CD14-positive monocyte (primary cell): ENCODE data around the gene SELPLG. TPM values are rescaled to one million over a fixed set of nuclear protein-coding genes. Genes with fewer than 3 reads are reported as not detected.
A peak's percentile ranks its signal among the peaks of the same experiment; 100 is the strongest.

Source experiments
- DNase-seq, 3 donors: peaks; one replicate each; pipeline ENCODE4 v3.0.0-alpha.2; 2011 to 2022
- H2AFZ ChIP-seq: 2 replicates; pipeline ENCODE4 v1.6.0; 2012; ENCODE audit warnings: mild to moderate bottlenecking, low read depth, low read length, inconsistent platforms; ENCODE audit not compliant: insufficient read depth, poor library complexity, severe bottlenecking
- H3K27ac ChIP-seq, 2 donors: 1 replicate in 1 of 2; 2 replicates in 1 of 2; pipeline ENCODE4 v1.5.1; 2012 to 2013; ENCODE audit warnings: low read length in 2 of 2, control low read depth in 1 of 2, inconsistent platforms in 1 of 2, low read depth in 1 of 2, mild to moderate bottlenecking in 1 of 2
- H3K27me3 ChIP-seq, 2 donors: one replicate each; pipeline versions ENCODE4 v1.6.0 to v1.6.1; 2011 to 2013; ENCODE audit warnings: low read length in 2 of 2; ENCODE audit not compliant: control insufficient read depth in 2 of 2, insufficient read depth in 2 of 2
- H3K36me3 ChIP-seq, 2 donors: replicated peaks in 1 of 2; 1 replicate in 1 of 2; 2 replicates in 1 of 2; pipeline versions ENCODE4 v1.5.1 to v1.6.1; 2012 to 2013; ENCODE audit warnings: low read length in 2 of 2, control low read depth in 1 of 2, inconsistent platforms in 1 of 2, mild to moderate bottlenecking in 1 of 2; ENCODE audit not compliant: insufficient read depth in 2 of 2, control insufficient read depth in 1 of 2
- H3K4me1 ChIP-seq, 2 donors: 1 replicate in 1 of 2; 2 replicates in 1 of 2; pipeline versions ENCODE4 v1.5.1 to v1.6.1; 2012 to 2013; ENCODE audit warnings: low read length in 2 of 2, control low read depth in 1 of 2, inconsistent platforms in 1 of 2, mild to moderate bottlenecking in 1 of 2, moderate library complexity in 1 of 2; ENCODE audit not compliant: insufficient read depth in 2 of 2, control insufficient read depth in 1 of 2
- H3K4me2 ChIP-seq: replicated peaks from 2 replicates; pipeline ENCODE3; 2012; ENCODE audit warnings: low read length, moderate library complexity, mild to moderate bottlenecking; ENCODE audit not compliant: poor library complexity, severe bottlenecking; ENCODE audit errors: extremely low read depth
- H3K4me3 ChIP-seq, 3 experiments: fragments of 200-600 bp in 1 of 3; sonication (generic) in 1 of 3; replicated peaks in 1 of 3; 1 replicate in 2 of 3; 2 replicates in 1 of 3; pipeline ENCODE4 v1.5.1; 2011 to 2013; ENCODE audit warnings: low read length in 3 of 3, mild to moderate bottlenecking in 3 of 3, control low read depth in 2 of 3, low read depth in 2 of 3, inconsistent platforms in 1 of 3, moderate library complexity in 1 of 3
- H3K79me2 ChIP-seq: 2 replicates; pipeline ENCODE4 v1.6.0; 2012; ENCODE audit warnings: mild to moderate bottlenecking, control low read depth, inconsistent platforms, low read length, moderate library complexity; ENCODE audit not compliant: insufficient read depth
- H3K9ac ChIP-seq: 2 replicates; pipeline ENCODE4 v1.6.0; 2017; ENCODE audit warnings: low read length, mild to moderate bottlenecking; ENCODE audit not compliant: insufficient read depth, poor library complexity, severe bottlenecking
- H3K9me3 ChIP-seq, 2 donors: replicated peaks in 1 of 2; 1 replicate in 1 of 2; 2 replicates in 1 of 2; pipeline versions ENCODE4 v1.5.1 to v1.6.1; 2012 to 2013; ENCODE audit warnings: low read length in 2 of 2, control low read depth in 1 of 2; ENCODE audit not compliant: control insufficient read depth in 1 of 2, insufficient read depth in 1 of 2
- H4K20me1 ChIP-seq: 2 replicates; pipeline ENCODE4 v1.6.0; 2012; ENCODE audit warnings: mild to moderate bottlenecking, low read length, control low read depth, moderate library complexity; ENCODE audit not compliant: insufficient read depth
- H3K27ac Mint-ChIP-seq, 7 donors: one replicate each; pipeline ENCODE4 v1.8.0; 2020; ENCODE audit warnings: mild to moderate bottlenecking in 7 of 7, mixed read lengths in 7 of 7, moderate library complexity in 6 of 7, inconsistent platforms in 2 of 7
- H3K27me3 Mint-ChIP-seq, 3 donors: one replicate each; pipeline ENCODE4 v1.8.0; 2021 to 2022; ENCODE audit warnings: low read depth in 3 of 3, mild to moderate bottlenecking in 3 of 3, mixed read lengths in 3 of 3, moderate library complexity in 3 of 3, inconsistent platforms in 1 of 3
- H3K36me3 Mint-ChIP-seq, 2 donors: one replicate each; pipeline ENCODE4 v1.8.0; 2020; ENCODE audit warnings: mixed read lengths in 2 of 2, inconsistent platforms in 1 of 2, mild to moderate bottlenecking in 1 of 2
- H3K4me1 Mint-ChIP-seq: one replicate; pipeline ENCODE4 v1.8.0; 2020; ENCODE audit warnings: mild to moderate bottlenecking, mixed read lengths
- H3K4me3 Mint-ChIP-seq, 2 donors: one replicate each; pipeline ENCODE4 v1.8.0; 2020; ENCODE audit warnings: mild to moderate bottlenecking in 2 of 2, mixed read lengths in 2 of 2, moderate library complexity in 1 of 2
- H3K9me3 Mint-ChIP-seq, 7 donors: one replicate each; pipeline ENCODE4 v1.8.0; 2020 to 2022; ENCODE audit warnings: mixed read lengths in 7 of 7, mild to moderate bottlenecking in 6 of 7, moderate library complexity in 6 of 7, inconsistent platforms in 2 of 7
- WGBS: methylation state at CpG from one replicate; pipeline ENCODE4 v1.1.5; 2013; ENCODE audit warnings: missing lambda C conversion rate; ENCODE audit not compliant: insufficient coverage; 5-methylcytosine and 5-hydroxymethylcytosine counted together
- intact Hi-C, 2 donors: fragments of 100-400 bp; cut with micrococcal nuclease; formaldehyde crosslinking; loops; one replicate each; pipeline versions ENCODE4 v1.15.0 to v1.15.1; 2023
- polyA plus RNA-seq, 3 donors: library from polyadenylated mRNA; depleted of rRNA in 1 of 3; unstranded in 2 of 3; stranded (reverse) in 1 of 3; fragments of 300-500 nt in 2 of 3; fragments of >200 nt in 1 of 3; fragmentation: Illumina TruSeq in 2 of 3; gene quantifications; 1 replicate in 2 of 3; 2 replicates in 1 of 3; pipeline ENCODE4 v1.2.3, GENCODE V29; 2012 to 2021
- TF ChIP-seq, protein P1 (sequence below): fragments of 200-600 bp; IDR thresholded peaks from one replicate; pipeline ENCODE4 v1.8.0; 2022; ENCODE audit warnings: antibody characterized with exemption, mild to moderate bottlenecking

Gene SELPLG
- polyA plus RNA-seq, 3 donors: 193 to 349 (median 247) TPM

DNA sequence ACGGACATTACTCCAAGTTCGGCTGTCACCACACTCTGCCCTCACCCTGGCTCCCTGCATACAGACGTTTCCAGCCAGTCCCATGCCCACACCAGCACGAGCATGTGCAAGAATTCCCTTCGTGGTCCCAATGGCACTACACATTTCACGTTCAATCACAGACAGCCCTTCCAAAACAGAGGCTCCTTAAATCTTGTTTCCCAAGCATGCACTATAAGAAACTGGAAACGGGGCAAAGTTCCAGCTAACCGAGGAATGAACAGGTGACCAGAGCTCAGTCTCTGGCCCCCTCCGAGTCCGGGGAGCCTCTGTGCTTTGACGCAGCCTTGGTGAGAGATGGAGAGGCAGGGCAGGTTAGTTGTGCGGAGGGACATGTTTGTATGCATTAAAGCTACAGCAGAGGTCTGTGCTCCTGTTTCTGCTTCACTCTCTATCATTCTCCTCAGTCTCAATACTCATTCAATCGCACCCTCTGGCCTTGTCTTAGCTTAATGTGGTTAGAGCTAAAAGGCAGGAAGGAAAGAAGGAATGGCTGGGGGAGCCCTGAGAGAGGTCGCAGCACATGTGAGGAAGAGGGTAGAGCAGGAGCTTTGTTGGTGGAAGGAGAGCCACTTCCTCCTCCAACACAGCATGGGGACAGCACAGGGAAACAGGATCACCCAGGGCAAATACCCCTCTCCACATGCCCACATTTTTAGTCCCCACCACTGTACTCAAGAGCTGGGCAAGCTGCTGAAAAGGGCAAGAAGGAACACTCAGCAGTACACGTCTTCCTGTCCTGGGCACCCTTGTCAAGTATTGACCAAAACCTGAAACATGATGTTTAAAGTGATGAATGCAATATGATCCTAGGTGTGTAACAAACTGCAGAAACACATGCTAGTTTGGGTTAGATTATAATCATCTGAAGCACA lies 12.2 kb upstream of the SELPLG start:
- H3K4me3 Mint-ChIP-seq: no peak overlapping the region
- Histone ChIP-seq H3K36me3 (peaks cover 66 to 74% of the 10 kb centered on the region in 2 donors), H3K9me3 (no peaks in the 10 kb centered on the region), H2AFZ (no peak overlapping the region), H4K20me1 (peaks cover 27% of the 10 kb centered on the region), H3K4me1 (peaks cover 8 to 10% of the 10 kb centered on the region in 2 donors), H3K4me3 (no peak overlapping the region), H3K9ac (no peak overlapping the region), H3K4me2 (no peak overlapping the region), H3K27me3 (no peaks in the 10 kb centered on the region), H3K27ac (peak overlapping the region in 1 of 2 donors; percentile 62), H3K79me2 (no peaks in the 10 kb centered on the region)
- DNase-seq: no peak
- TF ChIP-seq, protein P1, sequence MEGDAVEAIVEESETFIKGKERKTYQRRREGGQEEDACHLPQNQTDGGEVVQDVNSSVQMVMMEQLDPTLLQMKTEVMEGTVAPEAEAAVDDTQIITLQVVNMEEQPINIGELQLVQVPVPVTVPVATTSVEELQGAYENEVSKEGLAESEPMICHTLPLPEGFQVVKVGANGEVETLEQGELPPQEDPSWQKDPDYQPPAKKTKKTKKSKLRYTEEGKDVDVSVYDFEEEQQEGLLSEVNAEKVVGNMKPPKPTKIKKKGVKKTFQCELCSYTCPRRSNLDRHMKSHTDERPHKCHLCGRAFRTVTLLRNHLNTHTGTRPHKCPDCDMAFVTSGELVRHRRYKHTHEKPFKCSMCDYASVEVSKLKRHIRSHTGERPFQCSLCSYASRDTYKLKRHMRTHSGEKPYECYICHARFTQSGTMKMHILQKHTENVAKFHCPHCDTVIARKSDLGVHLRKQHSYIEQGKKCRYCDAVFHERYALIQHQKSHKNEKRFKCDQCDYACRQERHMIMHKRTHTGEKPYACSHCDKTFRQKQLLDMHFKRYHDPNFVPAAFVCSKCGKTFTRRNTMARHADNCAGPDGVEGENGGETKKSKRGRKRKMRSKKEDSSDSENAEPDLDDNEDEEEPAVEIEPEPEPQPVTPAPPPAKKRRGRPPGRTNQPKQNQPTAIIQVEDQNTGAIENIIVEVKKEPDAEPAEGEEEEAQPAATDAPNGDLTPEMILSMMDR: no peak
- H3K27ac Mint-ChIP-seq: peak overlapping the region in 5 of 7 donors; percentile 14 to 82 (median 51)
- WGBS: 87% methylated on average over 6 of the region's 15 CpGs
- H3K9me3 Mint-ChIP-seq: peaks cover 0 to 2% (median 0%) of the 10 kb centered on the region in 7 donors
- no peaks in the 10 kb centered on the region for H3K27me3 Mint-ChIP-seq
- peaks cover 65 to 72% of the 10 kb centered on the region in 2 donors for H3K36me3 Mint-ChIP-seq
- intact Hi-C loops: no loop called here
- H3K4me1 Mint-ChIP-seq: peaks cover 26% of the 10 kb centered on the region

DNA sequence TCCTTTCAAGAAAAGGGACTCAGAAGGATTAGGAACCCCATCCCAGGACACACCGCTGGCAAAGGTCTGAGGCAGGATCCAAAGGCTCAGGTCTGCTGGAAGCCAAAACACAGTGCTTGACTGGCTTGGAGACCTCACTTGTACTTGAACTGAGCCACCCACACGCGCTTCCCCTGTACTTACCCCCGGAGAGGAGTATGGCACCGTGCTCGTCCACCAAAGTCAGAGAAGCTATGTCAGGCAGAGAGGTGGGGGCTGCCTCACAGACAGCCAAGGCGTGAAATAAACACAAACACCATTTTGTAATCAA lies 11.1 kb upstream of the SELPLG start:
- Mint-ChIP-seq H3K9me3 (peaks cover 0 to 2% (median 0%) of the 10 kb centered on the region in 7 donors), H3K27me3 (no peaks in the 10 kb centered on the region), H3K4me3 (no peak overlapping the region), H3K36me3 (peaks cover 57 to 60% of the 10 kb centered on the region in 2 donors), H3K4me1 (peaks cover 29% of the 10 kb centered on the region), H3K27ac (peak overlapping the region in 4 of 7 donors; percentile 5 to 20 (median 13))
- H3K36me3 ChIP-seq: peaks cover 55 to 62% of the 10 kb centered on the region in 2 donors
- DNase-seq: no peak
- no peak overlapping the region for H3K4me2 ChIP-seq
- H4K20me1 ChIP-seq: peaks cover 27% of the 10 kb centered on the region
- H2AFZ ChIP-seq: no peak overlapping the region
- whole genome bisulfite sequencing: 95% methylated on average over 4 of the region's 7 CpGs
- TF ChIP-seq, protein P1: no peak
- intact Hi-C loops: no loop called here
- peak overlapping the region in 1 of 2 donors; percentile 42 for H3K27ac ChIP-seq
- H3K27me3 ChIP-seq: no peaks in the 10 kb centered on the region
- H3K9ac ChIP-seq: no peak overlapping the region
- no peaks in the 10 kb centered on the region for H3K79me2 ChIP-seq
- H3K9me3 ChIP-seq: no peaks in the 10 kb centered on the region
- peaks cover 8 to 10% of the 10 kb centered on the region in 2 donors for H3K4me1 ChIP-seq
- H3K4me3 ChIP-seq: no peak overlapping the region
